NOMO-1 treated with DMSO at 0.1 percent for 48 hours (cell line): ENCODE data around the gene CHRNA7.
A peak's percentile ranks its signal among the peaks of the same experiment; 100 is the strongest.

Experiments used
- DNase-seq: peaks from one replicate; lab custom pipeline; 2025; ENCODE audit not compliant: unreplicated experiment; lab: John Stamatoyannopoulos, UW

The CHRNA7 gene

DNA sequence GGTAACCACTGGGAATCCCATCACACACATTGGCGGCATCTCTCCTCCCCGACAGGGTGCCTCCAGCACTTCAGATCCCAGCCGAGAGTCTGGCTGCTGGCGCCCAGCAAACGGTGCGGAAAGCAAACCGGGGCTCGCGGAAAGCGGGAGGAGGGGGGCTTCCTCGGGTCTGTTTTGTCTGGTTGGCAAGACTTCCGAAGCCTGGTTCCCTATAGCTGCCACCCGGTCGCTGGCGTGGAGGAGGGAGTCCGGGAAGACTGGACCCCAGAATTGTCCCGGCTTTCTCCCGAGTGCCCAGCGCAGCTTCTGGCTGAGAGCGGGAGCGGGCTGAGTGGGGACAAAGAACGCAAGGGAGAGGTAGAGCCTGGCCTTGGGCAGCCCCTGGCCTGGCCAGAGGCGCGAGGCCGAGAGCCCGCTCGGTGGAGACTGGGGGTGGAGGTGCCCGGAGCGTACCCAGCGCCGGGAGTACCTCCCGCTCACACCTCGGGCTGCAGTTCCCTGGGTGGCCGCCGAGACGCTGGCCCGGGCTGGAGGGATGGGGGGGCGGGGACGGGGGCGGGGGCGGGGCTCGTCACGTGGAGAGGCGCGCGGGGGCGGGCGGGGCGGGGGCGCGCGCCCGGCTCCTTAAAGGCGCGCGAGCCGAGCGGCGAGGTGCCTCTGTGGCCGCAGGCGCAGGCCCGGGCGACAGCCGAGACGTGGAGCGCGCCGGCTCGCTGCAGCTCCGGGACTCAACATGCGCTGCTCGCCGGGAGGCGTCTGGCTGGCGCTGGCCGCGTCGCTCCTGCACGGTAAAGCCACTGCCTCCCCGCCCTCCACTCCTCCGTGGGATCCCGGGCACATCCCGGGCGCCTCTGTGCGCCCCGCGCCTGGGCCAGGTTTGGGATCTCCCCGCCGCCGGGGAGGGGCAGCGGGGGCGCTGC, at the start of gene CHRNA7:
TSS of gene CHRNA7 (plus strand) at position 654 of the 920 bp plus-strand sequence. CDS start at position 734, 80 bp downstream.
- peak; percentile 47 for DNase-seq

- DNase-seq: peak; percentile 28
Observed at GRCh38 chr15:31985607-31986006, 44.7 kb upstream of the CHRNA7 start.

DNA sequence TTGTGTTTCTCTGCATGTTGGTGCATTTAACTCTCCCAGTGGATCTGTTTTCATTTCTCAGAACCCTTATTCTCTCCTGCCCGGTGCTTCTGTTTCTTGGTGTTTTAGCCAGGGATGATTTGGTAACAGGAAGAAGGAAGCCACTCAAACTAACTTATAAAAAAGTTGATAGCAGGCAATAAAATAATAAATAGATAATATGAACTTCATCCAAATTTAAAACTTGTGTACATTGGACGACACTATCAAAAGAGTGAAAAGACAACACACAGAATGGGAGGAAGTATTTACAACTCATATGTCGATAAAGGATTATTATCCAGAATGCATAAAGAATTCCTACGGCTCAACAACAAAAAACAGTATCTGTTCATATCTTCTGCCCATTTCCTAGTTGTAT, 37.3 kb upstream of the CHRNA7 start:
- DNase-seq: no peak

DNA sequence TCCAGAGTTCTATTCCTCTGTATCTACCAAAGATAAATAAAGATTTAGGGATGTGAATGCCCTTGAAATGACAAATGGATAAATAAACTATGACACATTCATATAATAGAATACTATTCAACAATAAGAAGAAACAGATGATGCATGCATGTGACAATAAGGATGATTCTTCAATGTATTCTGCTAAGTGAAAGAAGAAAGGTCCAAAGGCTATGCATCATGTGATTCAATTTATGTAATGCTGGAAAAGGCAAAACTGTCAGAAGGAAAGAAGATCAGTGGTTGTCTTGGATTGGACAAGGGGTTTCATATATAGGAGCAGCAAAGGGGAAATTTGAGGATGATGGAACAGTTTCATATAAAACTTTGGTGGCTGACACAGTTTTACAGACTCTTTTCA, 32.6 kb upstream of the CHRNA7 start:
- no peak for DNase-seq

GRCh38 chr15:32003558-32003957, 26.8 kb upstream of the CHRNA7 start:
- DNase-seq: no peak

GRCh38 chr15:32004249-32004648, 26.1 kb upstream of the CHRNA7 start:
- DNase-seq: no peak

- no peak for DNase-seq
Observed at GRCh38 chr15:32007355-32007960, 22.9 kb upstream of the CHRNA7 start.

- no peak for DNase-seq
Observed at GRCh38 chr15:32014953-32015352, 15.4 kb upstream of the CHRNA7 start.

GRCh38 chr15:32020156-32020555, 10.2 kb upstream of the CHRNA7 start:
- no peak for DNase-seq

GRCh38 chr15:32028921-32029320, 1.4 kb upstream of the CHRNA7 start:
- DNase-seq: no peak

DNA sequence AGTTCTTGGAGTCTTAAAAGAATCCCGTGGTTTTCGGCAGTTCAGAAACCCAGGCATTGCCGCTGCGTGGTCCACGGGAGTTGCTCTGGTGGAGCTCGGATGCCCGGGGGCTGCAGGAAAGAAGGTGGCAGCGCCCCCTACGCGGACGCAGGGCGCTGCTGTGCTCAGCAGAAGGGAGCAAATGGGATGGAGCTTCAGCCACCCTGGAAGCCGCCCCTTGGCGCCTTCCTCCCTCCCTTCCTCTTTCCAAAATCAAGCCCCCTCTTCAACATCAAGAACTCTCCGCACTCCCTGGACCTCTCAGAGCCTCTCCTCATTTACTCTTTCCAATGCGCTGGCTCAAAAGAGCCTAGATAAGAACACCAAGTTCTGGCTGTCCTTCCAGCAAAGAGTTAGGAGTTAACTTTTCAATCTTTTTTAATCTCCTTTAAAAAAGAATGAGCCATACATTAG, 880 bp upstream of the CHRNA7 start:
- DNase-seq: no peak

GRCh38 chr15:32030795-32031194, 480 bp downstream of the CHRNA7 start:
- DNase-seq: no peak

DNA sequence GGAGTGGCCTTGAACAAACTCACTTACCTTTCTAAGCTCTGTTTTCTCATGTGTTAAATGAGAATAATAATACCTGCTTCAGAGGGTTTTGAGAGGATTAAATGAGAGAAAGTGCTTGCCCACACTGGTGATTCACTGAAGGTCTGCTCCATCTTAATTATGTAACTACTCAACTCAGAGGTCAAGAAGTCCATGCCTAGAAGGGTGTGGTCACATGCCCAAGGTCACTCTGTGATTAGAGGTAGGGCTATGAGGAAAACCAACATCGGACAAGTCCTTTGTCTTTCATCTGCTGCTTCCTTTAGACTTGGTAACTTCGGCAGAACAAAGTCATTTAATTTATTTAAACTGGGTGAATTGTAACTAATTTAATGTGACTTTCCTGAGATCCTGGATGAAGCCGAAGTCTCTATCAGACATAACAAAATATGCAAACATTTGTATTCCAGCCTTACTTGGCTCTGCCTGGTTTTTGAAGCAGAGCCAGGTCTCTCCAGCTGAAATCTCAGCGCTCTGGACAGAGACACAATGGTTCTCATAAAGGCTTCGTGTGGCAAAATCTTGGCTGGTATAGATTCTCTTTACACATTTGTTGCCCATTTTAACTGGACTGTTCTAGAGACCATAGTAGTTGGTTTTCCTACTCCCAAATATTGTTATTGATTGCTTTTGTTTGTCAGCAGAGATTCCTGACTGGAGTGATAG, 3.0 kb downstream of the CHRNA7 start:
- no peak for DNase-seq

- no peak for DNase-seq
Observed at GRCh38 chr15:32034106-32034505, 3.8 kb downstream of the CHRNA7 start.

- DNase-seq: no peak
Observed at GRCh38 chr15:32035285-32035684, 5.0 kb downstream of the CHRNA7 start.

DNA sequence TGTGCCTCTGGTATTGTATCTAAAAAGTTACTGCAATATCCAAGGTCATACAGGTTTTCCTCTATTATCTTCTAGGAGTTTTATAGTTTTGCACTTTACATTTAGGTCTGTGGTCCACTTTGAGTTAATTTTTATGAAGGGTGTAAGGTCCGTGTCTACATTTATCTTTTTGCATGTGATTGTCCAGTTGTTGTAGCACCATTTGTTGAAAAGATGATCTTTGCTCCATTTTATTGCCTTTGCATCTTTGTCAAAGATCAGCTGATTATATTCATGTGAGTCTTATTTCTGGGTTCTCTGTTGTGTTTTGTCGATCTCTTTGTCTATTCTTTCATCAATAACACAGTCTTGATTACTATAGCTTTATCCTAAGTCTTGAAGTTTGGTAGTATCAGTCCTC, 6.7 kb downstream of the CHRNA7 start:
- DNase-seq: no peak

- DNase-seq: no peak
Observed at GRCh38 chr15:32041294-32041693, 11.0 kb downstream of the CHRNA7 start.

GRCh38 chr15:32042269-32042972, 12.1 kb downstream of the CHRNA7 start:
- no peak for DNase-seq

DNA sequence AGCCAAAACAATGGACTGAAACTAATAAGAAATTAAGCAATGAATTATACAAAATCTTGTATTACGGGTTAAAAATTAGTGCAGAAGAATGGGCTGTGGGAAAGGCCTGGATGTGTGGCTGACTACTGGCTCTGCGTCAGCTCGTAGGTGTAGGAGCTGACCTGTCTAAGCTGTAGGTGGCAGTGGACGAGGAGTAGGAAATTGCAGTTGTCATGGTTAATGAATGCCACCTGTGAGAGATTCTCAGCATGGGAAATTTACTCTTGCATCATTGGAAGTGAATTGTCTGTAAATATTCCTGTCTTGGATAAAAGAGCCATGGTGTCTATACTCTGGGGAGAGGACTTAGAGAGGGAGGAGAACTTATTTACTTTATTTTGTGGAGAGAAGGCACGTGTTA, 23.4 kb downstream of the CHRNA7 start:
- DNase-seq: no peak

DNA sequence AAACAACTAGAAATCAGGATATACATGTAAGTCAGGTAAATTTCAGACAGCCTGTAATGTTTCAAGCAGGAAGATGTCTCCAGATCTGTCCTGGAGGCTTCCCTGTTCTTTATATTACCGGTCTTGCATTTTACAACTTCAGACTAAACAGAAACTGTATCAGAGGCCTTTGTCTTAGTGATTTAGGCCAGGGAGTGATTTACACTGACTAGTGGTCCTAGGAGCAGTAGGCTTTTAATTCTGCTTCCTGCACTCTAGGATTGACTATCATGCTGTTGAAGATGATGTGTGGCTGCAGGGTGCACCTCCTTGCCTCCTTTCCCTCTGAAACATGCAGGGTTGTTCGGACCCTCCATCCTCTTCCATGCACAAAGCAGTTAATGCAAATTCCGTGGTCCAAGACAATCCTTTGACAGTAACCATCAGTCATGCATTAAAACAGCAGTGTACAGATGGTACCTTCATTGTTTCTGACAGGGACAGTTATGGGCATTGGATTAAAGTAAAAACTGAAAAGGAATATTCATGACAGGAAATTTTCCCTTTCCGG, 27.6 kb downstream of the CHRNA7 start:
- DNase-seq: no peak

DNA sequence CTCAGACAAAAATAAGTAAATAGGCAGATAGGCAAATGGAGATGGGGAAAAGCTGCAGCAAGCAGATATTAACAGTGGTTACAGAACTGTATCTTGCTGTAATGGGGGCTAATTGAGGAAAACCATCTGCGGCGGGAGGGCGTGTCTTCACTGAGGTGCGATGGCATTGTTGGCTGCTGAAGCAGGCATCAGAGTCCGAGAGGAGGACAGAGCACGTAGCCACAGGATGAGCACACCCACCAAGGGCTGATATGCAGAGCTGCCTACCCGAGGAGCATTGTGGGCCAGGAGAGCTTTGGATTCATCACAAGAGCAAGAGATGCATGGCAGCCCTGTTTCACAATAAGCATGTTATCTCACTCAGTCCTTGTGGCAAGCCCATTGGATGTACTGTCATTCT, 30.4 kb downstream of the CHRNA7 start:
- DNase-seq: no peak
